Panc1 (cell line): Measurements from ENCODE around the gene CHST6. TPM values are rescaled to one million over a fixed set of nuclear protein-coding genes. Genes with fewer than 3 reads are reported as not detected.
"Not testable (repeated sequence)": the region's sequence is repeated elsewhere in the genome, so short reads cannot be mapped to it uniquely, and the experiment has no call there.

Experiments used
- ATAC-seq: fragments of 200-7000 bp; cut with Tn5 transposase; 2 replicates; pipeline ENCODE4 v1.9.1; 2020; ENCODE audit warnings: mild to moderate bottlenecking, moderate library complexity
- BruUV-seq: library from RNA; stranded (reverse); fragments of 400-500 nt; replicated peaks from 2 replicates; lab custom pipeline; 2021; lab: Mats Ljungman, UMichigan
- CTCF ChIA-PET: fragments of 300-600 bp; sonication (Branson Sonifier 250); formaldehyde crosslinking; loops from one replicate; lab custom pipeline; 2022; ENCODE audit warnings: antibody characterized with exemption; lab: Charles Lee
- POLR2A ChIA-PET: fragments of 300-600 bp; sonication (Branson Sonifier 250); formaldehyde crosslinking; loops from one replicate; lab custom pipeline; 2022; ENCODE audit warnings: antibody characterized with exemption; lab: Charles Lee
- DNase-seq: peaks from one replicate; pipeline ENCODE4 v3.0.0-alpha.2; 2010; ENCODE audit warnings: low read depth, low spot score
- H3K27ac ChIP-seq: 2 replicates; pipeline ENCODE4 v1.5.1; 2011; ENCODE audit warnings: mild to moderate bottlenecking, low read length, inconsistent platforms
- H3K27me3 ChIP-seq: fragments of 200-500 bp; sonication (Bioruptor generic); 2 replicates; pipeline ENCODE4 v1.6.0; 2014; ENCODE audit warnings: low read length, inconsistent platforms; ENCODE audit not compliant: control insufficient read depth, insufficient read depth
- H3K36me3 ChIP-seq: fragments of 200-500 bp; sonication (Bioruptor generic); 2 replicates; pipeline ENCODE4 v1.5.1; 2014; ENCODE audit warnings: inconsistent platforms, mild to moderate bottlenecking, low read length, moderate library complexity; ENCODE audit not compliant: control insufficient read depth, insufficient read depth
- H3K4me1 ChIP-seq: 2 replicates; pipeline ENCODE4 v1.5.1; 2011; ENCODE audit warnings: inconsistent platforms, mild to moderate bottlenecking, low read length, moderate library complexity; ENCODE audit not compliant: control insufficient read depth, insufficient read depth
- H3K4me3 ChIP-seq, 2 experiments: 2 replicates each; pipeline ENCODE4 v1.5.1; 2011 to 2012; ENCODE audit warnings: low read depth in 2 of 2, low read length in 2 of 2, mild to moderate bottlenecking in 2 of 2, inconsistent platforms in 1 of 2, moderate library complexity in 1 of 2
- H3K9me3 ChIP-seq: fragments of 200-500 bp; sonication (Bioruptor generic); 2 replicates; pipeline ENCODE4 v1.5.1; 2014; ENCODE audit warnings: low read depth, mild to moderate bottlenecking, inconsistent platforms, low read length, moderate library complexity; ENCODE audit not compliant: control insufficient read depth, insufficient read depth
- CTCF ChIP-seq: fragments of 450-650 bp; IDR thresholded peaks from 2 replicates; pipeline ENCODE4 v1.5.1; 2017; ENCODE audit warnings: mild to moderate bottlenecking
- POLR2AphosphoS5 ChIP-seq: IDR thresholded peaks from 2 replicates; pipeline ENCODE4 v1.6.1; 2012; ENCODE audit warnings: mild to moderate bottlenecking, low read depth, low read length, moderate library complexity
- SIN3A ChIP-seq: IDR thresholded peaks from 2 replicates; pipeline ENCODE4 v1.6.1; 2012; ENCODE audit warnings: low read depth, mild to moderate bottlenecking, low read length, moderate library complexity, borderline replicate concordance; ENCODE audit not compliant: insufficient read depth
- TCF7L2 ChIP-seq: IDR thresholded peaks from 2 replicates; pipeline ENCODE4 v1.6.1; 2011; ENCODE audit warnings: mild to moderate bottlenecking, low read depth, low read length, inconsistent platforms
- in situ Hi-C: cut with HindIII; loops from 2 replicates; pipeline ENCODE4 v1.10.0; 2016; ENCODE audit warnings: low sequenced_read_pairs, low pct_unique_long_range_greater_than_20kb
- intact Hi-C: fragments of 100-400 bp; cut with micrococcal nuclease; formaldehyde crosslinking; loops from one replicate; pipeline ENCODE4 v1.10.0; 2022; ENCODE audit not compliant: unreplicated experiment
- total RNA-seq: library from RNA; stranded (reverse); gene quantifications from one replicate; pipeline ENCODE4 v1.2.1, GENCODE V29; 2021; ENCODE audit not compliant: unreplicated experiment
- TF ChIP-seq, protein P1 (sequence below), 2 experiments: IDR thresholded peaks; 2 replicates each; pipeline ENCODE4 v1.6.1; 2011 to 2012; ENCODE audit warnings: low read depth in 2 of 2, control low read depth in 1 of 2, low read length in 1 of 2, mild to moderate bottlenecking in 1 of 2, moderate library complexity in 1 of 2; ENCODE audit not compliant: insufficient read depth in 1 of 2

Gene CHST6
- total RNA-seq, 1 experiment from 2014 or later, result 0.05 TPM

GRCh38 chr16:75432828-75433731 lies 62.2 kb downstream of the CHST6 start, which contains the start of gene CFDP1:
TSS of gene CFDP1 (minus strand) at chr16:75433503. CDS start at chr16:75433352, 151 bp downstream.
- BruUV-seq, result TSS peak; percentile 61
- Histone ChIP-seq H3K4me1 (no peaks in the 10 kb centered on the region), H3K9me3 (no peaks in the 10 kb centered on the region), H3K4me3 (peak within 1 kb of the TSS; percentile 77 to 88), H3K27me3 (no peaks in the 10 kb centered on the region), H3K27ac (peak within 1 kb of the TSS; percentile 88), H3K36me3 (no peaks in the 10 kb centered on the region)
- DNase-seq, result no peak
- in situ Hi-C loops (no loop called here), intact Hi-C loops (no loop called here)
- CTCF ChIA-PET, result interaction anchor here (0.6 to 1.1 kb wide), 2 partner anchors 84 to 322 kb away, joined by 9 read pairs; no protein-coding TSS in a partner anchor
- POLR2A ChIA-PET, result no interaction called here
- peak; percentile 96 for ATAC-seq
- TF ChIP-seq POLR2AphosphoS5 (peak; percentile 71; the same call in 1 of the 2 replicates), SIN3A (peak; percentile 92; the same call in 1 of the 2 replicates)
- TF ChIP-seq, protein P1, sequence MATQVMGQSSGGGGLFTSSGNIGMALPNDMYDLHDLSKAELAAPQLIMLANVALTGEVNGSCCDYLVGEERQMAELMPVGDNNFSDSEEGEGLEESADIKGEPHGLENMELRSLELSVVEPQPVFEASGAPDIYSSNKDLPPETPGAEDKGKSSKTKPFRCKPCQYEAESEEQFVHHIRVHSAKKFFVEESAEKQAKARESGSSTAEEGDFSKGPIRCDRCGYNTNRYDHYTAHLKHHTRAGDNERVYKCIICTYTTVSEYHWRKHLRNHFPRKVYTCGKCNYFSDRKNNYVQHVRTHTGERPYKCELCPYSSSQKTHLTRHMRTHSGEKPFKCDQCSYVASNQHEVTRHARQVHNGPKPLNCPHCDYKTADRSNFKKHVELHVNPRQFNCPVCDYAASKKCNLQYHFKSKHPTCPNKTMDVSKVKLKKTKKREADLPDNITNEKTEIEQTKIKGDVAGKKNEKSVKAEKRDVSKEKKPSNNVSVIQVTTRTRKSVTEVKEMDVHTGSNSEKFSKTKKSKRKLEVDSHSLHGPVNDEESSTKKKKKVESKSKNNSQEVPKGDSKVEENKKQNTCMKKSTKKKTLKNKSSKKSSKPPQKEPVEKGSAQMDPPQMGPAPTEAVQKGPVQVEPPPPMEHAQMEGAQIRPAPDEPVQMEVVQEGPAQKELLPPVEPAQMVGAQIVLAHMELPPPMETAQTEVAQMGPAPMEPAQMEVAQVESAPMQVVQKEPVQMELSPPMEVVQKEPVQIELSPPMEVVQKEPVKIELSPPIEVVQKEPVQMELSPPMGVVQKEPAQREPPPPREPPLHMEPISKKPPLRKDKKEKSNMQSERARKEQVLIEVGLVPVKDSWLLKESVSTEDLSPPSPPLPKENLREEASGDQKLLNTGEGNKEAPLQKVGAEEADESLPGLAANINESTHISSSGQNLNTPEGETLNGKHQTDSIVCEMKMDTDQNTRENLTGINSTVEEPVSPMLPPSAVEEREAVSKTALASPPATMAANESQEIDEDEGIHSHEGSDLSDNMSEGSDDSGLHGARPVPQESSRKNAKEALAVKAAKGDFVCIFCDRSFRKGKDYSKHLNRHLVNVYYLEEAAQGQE (IDR thresholded peaks at IDR 0.05; ENCODE audit: insufficient read depth in 1 of 2, low read depth in 2 of 2, low read length in 1 of 2), result no peak

DNA sequence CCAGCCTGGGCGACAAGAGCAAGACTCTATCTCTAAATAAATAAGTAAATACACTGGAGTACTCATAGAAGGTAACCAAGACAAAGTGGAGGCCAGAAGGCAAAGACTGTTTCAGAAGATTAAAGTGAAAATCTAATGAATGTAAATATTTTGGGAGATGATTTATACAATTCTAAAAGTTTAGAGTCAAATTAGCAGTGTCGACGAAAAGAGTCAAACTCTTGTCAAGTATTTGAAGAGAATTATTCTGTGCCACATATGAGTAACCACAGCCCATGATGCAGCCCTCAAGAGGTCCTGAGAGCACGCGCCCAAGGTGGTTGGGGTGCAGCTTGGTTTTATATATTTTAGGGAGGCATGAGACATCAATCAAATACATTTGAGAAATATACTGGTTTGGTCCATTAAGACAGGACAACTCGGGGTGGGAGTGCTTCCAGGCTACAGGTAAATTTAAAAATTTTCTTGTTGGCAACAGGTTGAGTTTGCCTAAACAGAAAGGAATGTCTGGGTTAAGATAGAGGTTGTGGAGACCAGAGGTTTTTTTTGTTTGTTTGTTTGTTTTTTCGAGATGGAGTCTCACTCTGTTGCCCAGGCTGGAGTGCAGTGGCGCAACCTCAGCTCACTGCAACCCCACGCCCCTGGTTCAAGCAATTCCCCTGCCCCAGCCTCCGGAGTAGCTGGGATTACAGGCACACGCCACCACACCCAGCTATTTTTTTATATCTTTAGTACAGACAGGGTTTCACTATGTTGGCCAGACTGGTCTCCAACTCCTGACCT lies 65.4 kb downstream of the CHST6 start:
- no peak for ATAC-seq
- intact Hi-C loops, result no loop called here
- Histone ChIP-seq H3K4me3 (no peak overlapping the region), H3K4me1 (no peaks in the 10 kb centered on the region), H3K27ac (no peak overlapping the region), H3K27me3 (no peaks in the 10 kb centered on the region), H3K9me3 (no peaks in the 10 kb centered on the region), H3K36me3 (no peaks in the 10 kb centered on the region)
- DNase-seq, result no peak
- TSS peak; percentile 44 for BruUV-seq
- no peak for TF ChIP-seq POLR2AphosphoS5
- TF ChIP-seq SIN3A, result no peak
- TF ChIP-seq TCF7L2, result no peak
- TF ChIP-seq, protein P1 (IDR thresholded peaks at IDR 0.05; ENCODE audit: insufficient read depth in 1 of 2, low read depth in 2 of 2, low read length in 1 of 2), result no peak
- no peak for TF ChIP-seq CTCF
- ChIA-PET POLR2A (no interaction called here), CTCF (no interaction called here)
- in situ Hi-C loops, result no loop called here

DNA sequence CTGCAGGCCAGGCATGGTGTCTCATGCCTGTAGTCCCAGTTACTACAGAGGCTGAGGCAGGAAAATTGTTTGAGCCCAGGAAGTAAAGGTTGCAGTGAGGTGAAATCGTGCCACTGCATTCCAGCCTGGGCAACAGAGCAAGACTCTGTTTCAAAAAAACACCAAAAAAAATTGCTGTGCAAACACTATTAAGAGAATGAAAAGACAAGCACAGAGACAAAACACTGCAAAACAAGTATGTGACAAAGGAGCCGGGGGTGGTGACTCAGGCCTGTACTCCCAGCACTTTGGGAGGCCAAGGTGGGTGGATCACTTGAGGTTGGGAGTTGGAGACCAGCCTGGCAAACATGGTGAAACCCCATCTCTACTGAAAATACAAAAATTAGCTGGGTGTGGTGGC lies 68.7 kb downstream of the CHST6 start:
- POLR2A ChIA-PET, in situ Hi-C loops, H3K27ac ChIP-seq, H3K27me3 ChIP-seq, ATAC-seq, intact Hi-C loops, H3K4me3 ChIP-seq, H3K9me3 ChIP-seq, H3K4me1 ChIP-seq, BruUV-seq, DNase-seq, CTCF ChIA-PET, H3K36me3 ChIP-seq: not testable (repeated sequence)
